ENCODE results near the gene HDAC4. TPM values are rescaled to one million over a fixed set of nuclear protein-coding genes. Genes with fewer than 3 reads are reported as not detected.

Gene HDAC4
- polyA plus RNA-seq, 1 experiment: 4.4 TPM

GRCh38 chr2:239157269-239157668, 243.6 kb downstream of the HDAC4 start:
- no peak overlapping the region for H3K4me3 ChIP-seq (ENCODE audit: low read depth, low read length)
- no peaks in the 10 kb centered on the region for H3K27me3 ChIP-seq (ENCODE audit: control insufficient read depth, insufficient read depth, low read length)
- DNase-seq (ENCODE audit: low read depth): no peak
- TF ChIP-seq, protein P1, sequence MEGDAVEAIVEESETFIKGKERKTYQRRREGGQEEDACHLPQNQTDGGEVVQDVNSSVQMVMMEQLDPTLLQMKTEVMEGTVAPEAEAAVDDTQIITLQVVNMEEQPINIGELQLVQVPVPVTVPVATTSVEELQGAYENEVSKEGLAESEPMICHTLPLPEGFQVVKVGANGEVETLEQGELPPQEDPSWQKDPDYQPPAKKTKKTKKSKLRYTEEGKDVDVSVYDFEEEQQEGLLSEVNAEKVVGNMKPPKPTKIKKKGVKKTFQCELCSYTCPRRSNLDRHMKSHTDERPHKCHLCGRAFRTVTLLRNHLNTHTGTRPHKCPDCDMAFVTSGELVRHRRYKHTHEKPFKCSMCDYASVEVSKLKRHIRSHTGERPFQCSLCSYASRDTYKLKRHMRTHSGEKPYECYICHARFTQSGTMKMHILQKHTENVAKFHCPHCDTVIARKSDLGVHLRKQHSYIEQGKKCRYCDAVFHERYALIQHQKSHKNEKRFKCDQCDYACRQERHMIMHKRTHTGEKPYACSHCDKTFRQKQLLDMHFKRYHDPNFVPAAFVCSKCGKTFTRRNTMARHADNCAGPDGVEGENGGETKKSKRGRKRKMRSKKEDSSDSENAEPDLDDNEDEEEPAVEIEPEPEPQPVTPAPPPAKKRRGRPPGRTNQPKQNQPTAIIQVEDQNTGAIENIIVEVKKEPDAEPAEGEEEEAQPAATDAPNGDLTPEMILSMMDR (IDR thresholded peaks at IDR 0.05; ENCODE audit: insufficient read depth, low read depth, low read length): no peak
- ChIA-PET CTCF (interaction anchor here (1.2 kb wide), 1 partner anchor 13 kb away, joined by 6 read pairs; no protein-coding TSS in a partner anchor), POLR2A (no interaction called here)
- peaks cover 4% of the 10 kb centered on the region for H3K36me3 ChIP-seq (ENCODE audit: control insufficient read depth, insufficient read depth, low read length)

DNA sequence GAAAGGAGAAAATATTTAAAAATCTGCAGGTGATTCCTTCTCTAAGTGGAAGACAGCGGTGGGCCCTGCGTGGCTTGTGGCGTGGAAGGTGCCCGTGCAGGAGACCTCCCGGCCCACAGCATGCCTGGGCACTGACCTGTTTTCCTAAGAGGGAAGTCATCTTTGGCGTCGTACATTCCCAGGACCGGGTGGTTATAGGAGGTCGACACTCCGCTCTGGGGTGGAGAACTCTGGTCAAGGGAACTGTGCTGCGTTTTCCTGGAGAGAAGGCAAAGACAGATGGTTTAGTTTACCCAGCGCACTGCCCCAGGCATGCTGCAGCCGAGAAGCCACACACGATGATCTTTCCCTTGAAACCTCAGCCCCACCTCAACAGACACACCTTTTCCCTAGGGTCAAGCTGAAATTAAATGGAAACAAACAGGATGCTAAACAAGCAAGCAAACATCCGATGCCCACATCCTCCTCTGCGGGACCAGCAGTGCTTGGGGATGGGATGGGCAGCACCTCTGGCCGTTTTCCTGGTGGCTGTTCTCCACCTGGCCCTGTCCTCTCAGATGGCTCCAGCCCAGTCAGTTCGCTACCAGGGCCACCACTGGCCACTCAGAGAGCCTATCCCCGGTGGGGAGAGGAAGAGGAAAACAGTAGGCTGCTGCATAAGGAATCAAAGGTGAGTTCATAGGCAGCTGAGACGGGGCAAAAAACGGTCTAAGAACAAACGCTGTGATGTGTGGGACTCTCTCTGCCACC, 244.1 kb downstream of the HDAC4 start:
- POLR2A ChIA-PET: no interaction called here
- DNase-seq (ENCODE audit: low read depth): no peak
- no peak overlapping the region for H3K4me3 ChIP-seq (ENCODE audit: low read depth, low read length)
- no peaks in the 10 kb centered on the region for H3K27me3 ChIP-seq (ENCODE audit: control insufficient read depth, insufficient read depth, low read length)
- TF ChIP-seq, protein P1 (IDR thresholded peaks at IDR 0.05; ENCODE audit: insufficient read depth, low read depth, low read length): no peak
- peaks cover 4% of the 10 kb centered on the region for H3K36me3 ChIP-seq (ENCODE audit: control insufficient read depth, insufficient read depth, low read length)
- CTCF ChIA-PET: interaction anchor here (1.2 kb wide), 1 partner anchor 13 kb away, joined by 6 read pairs; no protein-coding TSS in a partner anchor

GRCh38 chr2:239155806-239156480, 244.9 kb downstream of the HDAC4 start:
- no peak for DNase-seq (ENCODE audit: low read depth)
- TF ChIP-seq, protein P1 (IDR thresholded peaks at IDR 0.05; ENCODE audit: insufficient read depth, low read depth, low read length): no peak
- peaks cover 5% of the 10 kb centered on the region for H3K36me3 ChIP-seq (ENCODE audit: control insufficient read depth, insufficient read depth, low read length)
- H3K27me3 ChIP-seq (ENCODE audit: control insufficient read depth, insufficient read depth, low read length): no peaks in the 10 kb centered on the region
- ChIA-PET CTCF (no interaction called here), POLR2A (no interaction called here)
- H3K4me3 ChIP-seq (ENCODE audit: low read depth, low read length): no peak overlapping the region

GRCh38 chr2:239154971-239155805, 245.6 kb downstream of the HDAC4 start:
- ChIA-PET CTCF (interaction anchor here (3.1 kb wide), 1 partner anchor 11 kb away, joined by 14 read pairs; no protein-coding TSS in a partner anchor), POLR2A (no interaction called here)
- TF ChIP-seq, protein P1 (IDR thresholded peaks at IDR 0.05; ENCODE audit: insufficient read depth, low read depth, low read length): no peak
- H3K36me3 ChIP-seq (ENCODE audit: control insufficient read depth, insufficient read depth, low read length): peaks cover 5% of the 10 kb centered on the region
- H3K27me3 ChIP-seq (ENCODE audit: control insufficient read depth, insufficient read depth, low read length): no peaks in the 10 kb centered on the region
- DNase-seq (ENCODE audit: low read depth): no peak
- no peak overlapping the region for H3K4me3 ChIP-seq (ENCODE audit: low read depth, low read length)
